Aorta (tissue), 5 donors: Measurements from ENCODE around the gene RAF1. TPM values are rescaled to one million over a fixed set of nuclear protein-coding genes. Genes with fewer than 3 reads are reported as not detected.
"Not testable (repeated sequence)": the region's sequence is repeated elsewhere in the genome, so short reads cannot be mapped to it uniquely, and the experiment has no call there.

ENCODE experiments used
- ATAC-seq: fragments of 200-7000 bp; cut with Tn5 transposase; one replicate; pipeline ENCODE4 v1.9.1; 2022; ENCODE audit warnings: moderate library complexity; ENCODE audit not compliant: low FRiP score
- DNase-seq, 2 donors: peaks; one replicate each; pipeline ENCODE4 v3.0.0-alpha.2; 2020
- H3K27ac ChIP-seq, 2 donors: one replicate each; pipeline ENCODE4 v1.5.1; 2013; ENCODE audit warnings: low read length in 2 of 2, mild to moderate bottlenecking in 2 of 2, moderate library complexity in 2 of 2, control low read depth in 1 of 2, inconsistent platforms in 1 of 2, low read depth in 1 of 2
- H3K27me3 ChIP-seq, 2 donors: one replicate each; pipeline ENCODE4 v1.6.1; 2013; ENCODE audit warnings: control low read depth in 1 of 2, low read length in 1 of 2, mild to moderate bottlenecking in 1 of 2, moderate library complexity in 1 of 2; ENCODE audit not compliant: insufficient read depth in 2 of 2, control insufficient read depth in 1 of 2
- H3K36me3 ChIP-seq, 2 donors: one replicate each; pipeline ENCODE4 v1.6.1; 2013; ENCODE audit warnings: control low read depth in 1 of 2, low read length in 1 of 2, mild to moderate bottlenecking in 1 of 2; ENCODE audit not compliant: insufficient read depth in 2 of 2, control insufficient read depth in 1 of 2
- H3K4me1 ChIP-seq, 2 donors: one replicate each; pipeline ENCODE4 v1.6.1; 2013; ENCODE audit warnings: low read length in 2 of 2, control low read depth in 1 of 2, mild to moderate bottlenecking in 1 of 2, moderate library complexity in 1 of 2; ENCODE audit not compliant: insufficient read depth in 2 of 2, control insufficient read depth in 1 of 2
- H3K4me3 ChIP-seq, 2 donors: one replicate each; pipeline ENCODE4 v1.5.1; 2013; ENCODE audit warnings: low read length in 2 of 2, control low read depth in 1 of 2, mild to moderate bottlenecking in 1 of 2
- H3K9me3 ChIP-seq: one replicate; pipeline ENCODE4 v1.6.1; 2013; ENCODE audit warnings: mild to moderate bottlenecking, low read length; ENCODE audit not compliant: control insufficient read depth
- whole genome bisulfite sequencing, 2 donors: extraction: QIAGEN DNeasy Blood & Tissue Kit; methylation state at CpG; one replicate each; pipeline ENCODE4 v1.1.7; 2013; 5-methylcytosine and 5-hydroxymethylcytosine counted together
- intact Hi-C, 2 donors: fragments of 100-400 bp; cut with DNase I; formaldehyde crosslinking; loops; one replicate each; pipeline versions ENCODE4 v1.14.2 to v1.15.0; 2022
- polyA plus RNA-seq, 2 donors: library from polyadenylated mRNA; stranded (reverse); fragments of 200-250 nt; gene quantifications; one replicate each; pipeline ENCODE4 v1.2.3, GENCODE V29; 2013
- total RNA-seq, 2 donors: library from RNA; stranded (reverse); fragmentation: NEBNext Ultra II Directional; extraction: Animal tissue kit (Norgen Biotek cat#: 25700); gene quantifications; one replicate each; pipeline ENCODE4 v1.2.1, GENCODE V29; 2021
- donor health status: healthy with polysubstance abuse.
- donor health status: Bipolar disorder and iron deficiency.
- donor health status: DM: no; HTN: no; CAD: no.
- donor health status: DM: no; HTN: no; CAD: no.
- donor health status: DM: yes; HTN: yes; CAD: no.

Gene RAF1
- total and polyA plus RNA-seq, 4 donors: 57.0 to 117 (median 89.7) TPM

- 18 to 23% methylated on average over 4 of the region's 4 CpGs for WGBS, 2 donors
- no peak for ATAC-seq
- intact Hi-C loops: loop anchor here in 1 of 2 donors (5.0 kb wide), 1 partner anchor 35 kb away; the partner anchor contains the start of gene RAF1
These were observed 36.5 kb downstream of the RAF1 start for GRCh38 chr3:12627370-12627769.

DNA sequence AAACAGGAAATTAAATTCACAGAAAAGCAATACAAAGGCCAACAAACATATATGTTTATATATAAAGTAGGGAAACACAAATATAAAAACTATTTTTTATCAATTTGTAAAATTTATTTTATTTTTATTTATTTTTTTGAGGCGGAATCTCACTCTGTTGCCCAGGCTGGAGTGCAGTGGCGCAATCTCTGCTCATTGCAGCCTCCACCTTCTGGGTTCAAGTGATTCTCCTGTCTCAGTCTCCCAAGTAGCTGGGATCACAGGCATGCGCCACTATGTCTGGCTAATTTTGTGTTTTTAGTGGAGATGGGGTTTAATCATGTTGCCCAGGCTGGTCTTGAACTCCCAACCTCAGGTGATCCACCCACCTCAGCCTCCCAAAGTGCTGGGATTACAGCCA is 39.0 kb downstream of the RAF1 start:
- H3K9me3 ChIP-seq, H3K4me1 ChIP-seq, H3K4me3 ChIP-seq, DNase-seq, H3K27ac ChIP-seq, H3K27me3 ChIP-seq, H3K36me3 ChIP-seq, ATAC-seq: not testable (repeated sequence)
- intact Hi-C loops: loop anchor here in 1 of 2 donors (5.0 kb wide), 1 partner anchor 37 kb away; the partner anchor contains the start of gene RAF1
- WGBS, 2 donors: 90 to 95% methylated on average over 3 of the region's 3 CpGs

More at GRCh38 chr3:12627370-12627769, 36.5 kb downstream of the RAF1 start:
- no peak overlapping the region for H3K4me3 ChIP-seq
- H3K27me3 ChIP-seq: no peaks in the 10 kb centered on the region
- no peak overlapping the region for H3K27ac ChIP-seq
- no peaks in the 10 kb centered on the region for H3K9me3 ChIP-seq
- DNase-seq: no peak
- no peaks in the 10 kb centered on the region for H3K36me3 ChIP-seq
- peaks cover 6 to 12% of the 10 kb centered on the region in 2 donors for H3K4me1 ChIP-seq

DNA sequence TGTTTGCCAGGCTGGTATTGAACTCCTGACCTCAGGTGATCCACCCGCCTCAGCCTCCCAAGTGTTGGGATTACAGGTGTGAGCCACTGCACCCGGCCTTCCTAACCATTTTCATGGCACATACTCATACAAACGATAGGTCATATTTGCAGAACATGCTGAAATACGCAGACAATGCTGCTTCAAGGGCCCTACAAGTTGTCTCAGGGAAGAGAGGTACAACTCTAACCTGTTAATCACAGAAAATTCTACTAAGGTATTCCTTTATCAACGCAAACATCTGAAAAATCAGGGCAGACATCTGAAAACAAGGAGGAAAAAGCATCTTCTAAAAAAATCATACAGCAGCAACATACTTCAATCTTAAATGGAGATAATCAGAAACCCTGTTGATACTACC is 39.9 kb downstream of the RAF1 start:
- Histone ChIP-seq H3K9me3 (no peaks in the 10 kb centered on the region), H3K27ac (no peak overlapping the region), H3K4me1 (peaks cover 4 to 5% of the 10 kb centered on the region in 2 donors), H3K27me3 (no peaks in the 10 kb centered on the region), H3K36me3 (no peaks in the 10 kb centered on the region), H3K4me3 (no peak overlapping the region)
- DNase-seq (no peak), ATAC-seq (no peak)
- intact Hi-C loops: no loop called here
- 83 to 87% methylated on average over 5 of the region's 5 CpGs for WGBS, 2 donors

- WGBS, 2 donors: 43 to 57% methylated on average over 4 of the region's 4 CpGs
- Histone ChIP-seq H3K27ac (no peak overlapping the region), H3K27me3 (no peaks in the 10 kb centered on the region), H3K4me3 (no peak overlapping the region), H3K4me1 (peaks cover 4 to 5% of the 10 kb centered on the region in 2 donors), H3K9me3 (no peaks in the 10 kb centered on the region), H3K36me3 (peaks cover 0 to 2% of the 10 kb centered on the region in 2 donors)
- intact Hi-C loops: no loop called here
- ATAC-seq (no peak), DNase-seq (no peak)
These were observed 41.6 kb downstream of the RAF1 start for GRCh38 chr3:12622335-12622734.

DNA sequence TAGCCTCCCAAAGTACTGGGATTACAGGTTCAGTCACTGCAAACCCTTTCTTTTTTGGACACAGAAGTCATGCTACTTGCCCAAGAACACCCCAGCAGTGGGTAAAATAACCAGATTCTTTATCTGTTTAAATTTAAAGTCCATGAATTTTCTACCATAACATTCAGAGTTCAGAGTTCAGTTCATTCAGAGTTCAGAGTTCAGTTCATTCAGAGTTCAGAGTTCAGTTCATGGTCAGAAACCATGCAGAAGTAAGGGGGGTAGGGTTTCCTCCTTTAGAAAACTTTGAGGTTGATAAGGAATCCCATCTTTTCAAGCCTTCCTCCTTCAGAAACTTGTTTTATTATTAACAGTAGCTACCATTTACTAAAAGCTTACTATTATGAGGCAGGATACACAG is 43.2 kb downstream of the RAF1 start:
- peaks cover 0 to 2% of the 10 kb centered on the region in 2 donors for H3K36me3 ChIP-seq
- ATAC-seq (no peak), DNase-seq (no peak)
- intact Hi-C loops: no loop called here
- no peak overlapping the region for H3K27ac ChIP-seq
- H3K4me1 ChIP-seq: peaks cover 4 to 5% of the 10 kb centered on the region in 2 donors
- no peaks in the 10 kb centered on the region for H3K27me3 ChIP-seq
- H3K9me3 ChIP-seq: no peaks in the 10 kb centered on the region
- H3K4me3 ChIP-seq: no peak overlapping the region

- Histone ChIP-seq H3K27me3 (no peaks in the 10 kb centered on the region), H3K36me3 (peaks cover 0 to 4% of the 10 kb centered on the region in 2 donors), H3K27ac (no peak overlapping the region), H3K9me3 (no peaks in the 10 kb centered on the region), H3K4me1 (peaks cover 2 to 5% of the 10 kb centered on the region in 2 donors), H3K4me3 (no peak overlapping the region)
- 91 to 93% methylated on average over 6 of the region's 6 CpGs for WGBS, 2 donors
- intact Hi-C loops: no loop called here
- ATAC-seq (no peak), DNase-seq (no peak)
These were observed 43.6 kb downstream of the RAF1 start for GRCh38 chr3:12620305-12620704.

DNA sequence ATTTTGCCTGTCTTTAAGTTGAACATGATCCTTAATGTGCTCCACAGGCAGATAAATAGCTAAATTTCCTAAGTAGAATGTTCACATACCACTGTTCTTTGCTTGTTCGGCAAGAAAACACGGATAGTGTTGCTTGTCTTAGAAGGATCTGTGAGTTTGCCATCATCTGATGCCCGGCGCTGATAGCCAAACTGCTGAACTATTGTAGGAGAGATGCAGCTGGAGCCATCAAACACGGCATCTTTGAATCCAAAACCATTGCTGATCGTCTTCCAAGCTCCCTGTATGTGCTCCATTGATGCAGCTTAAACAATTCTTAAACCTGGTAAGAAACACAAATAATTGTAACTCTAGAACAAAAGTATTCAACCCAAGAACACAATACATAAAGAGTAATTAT is 45.5 kb downstream of the RAF1 start:
- Histone ChIP-seq H3K4me3 (no peak overlapping the region), H3K27ac (no peak overlapping the region), H3K36me3 (peaks cover 0 to 4% of the 10 kb centered on the region in 2 donors), H3K27me3 (no peaks in the 10 kb centered on the region), H3K9me3 (no peaks in the 10 kb centered on the region), H3K4me1 (peaks cover 2 to 5% of the 10 kb centered on the region in 2 donors)
- DNase-seq (no peak), ATAC-seq (no peak)
- intact Hi-C loops: no loop called here
- WGBS, 2 donors: 86 to 88% methylated on average over 6 of the region's 6 CpGs

- intact Hi-C loops: no loop called here
- Histone ChIP-seq H3K27me3 (no peaks in the 10 kb centered on the region), H3K4me3 (no peak overlapping the region), H3K36me3 (peaks cover 3 to 6% of the 10 kb centered on the region in 2 donors), H3K4me1 (peaks cover 2% of the 10 kb centered on the region in 2 donors), H3K27ac (no peak overlapping the region), H3K9me3 (no peaks in the 10 kb centered on the region)
- ATAC-seq: no peak
- DNase-seq: no peak
- 95 to 98% methylated on average over 4 of the region's 4 CpGs for WGBS, 2 donors
These were observed 48.7 kb downstream of the RAF1 start for GRCh38 chr3:12615266-12615665.

- intact Hi-C loops: no loop called here
- Histone ChIP-seq H3K9me3 (no peaks in the 10 kb centered on the region), H3K4me1 (peaks cover 2% of the 10 kb centered on the region in 2 donors), H3K36me3 (peaks cover 3 to 6% of the 10 kb centered on the region in 2 donors), H3K4me3 (no peak overlapping the region), H3K27ac (no peak overlapping the region), H3K27me3 (no peaks in the 10 kb centered on the region)
- ATAC-seq: no peak
- DNase-seq: no peak
- WGBS, 2 donors: 46 to 47% methylated on average over 4 of the region's 4 CpGs
These were observed 50.7 kb downstream of the RAF1 start for GRCh38 chr3:12613250-12613649.
